HG03045 (cell line): Measurements from ENCODE around the gene TMC5.
"Not testable (repeated sequence)": the region's sequence is repeated elsewhere in the genome, so short reads cannot be mapped to it uniquely, and the experiment has no call there.

Experiments
- ATAC-seq: cut with Tn5 transposase; IDR thresholded peaks from one replicate; pipeline ENCODE4 v1.9.1; 2021; ENCODE audit warnings: mild to moderate bottlenecking, moderate library complexity; ENCODE audit not compliant: unreplicated experiment

TMC5 gene, protein sequence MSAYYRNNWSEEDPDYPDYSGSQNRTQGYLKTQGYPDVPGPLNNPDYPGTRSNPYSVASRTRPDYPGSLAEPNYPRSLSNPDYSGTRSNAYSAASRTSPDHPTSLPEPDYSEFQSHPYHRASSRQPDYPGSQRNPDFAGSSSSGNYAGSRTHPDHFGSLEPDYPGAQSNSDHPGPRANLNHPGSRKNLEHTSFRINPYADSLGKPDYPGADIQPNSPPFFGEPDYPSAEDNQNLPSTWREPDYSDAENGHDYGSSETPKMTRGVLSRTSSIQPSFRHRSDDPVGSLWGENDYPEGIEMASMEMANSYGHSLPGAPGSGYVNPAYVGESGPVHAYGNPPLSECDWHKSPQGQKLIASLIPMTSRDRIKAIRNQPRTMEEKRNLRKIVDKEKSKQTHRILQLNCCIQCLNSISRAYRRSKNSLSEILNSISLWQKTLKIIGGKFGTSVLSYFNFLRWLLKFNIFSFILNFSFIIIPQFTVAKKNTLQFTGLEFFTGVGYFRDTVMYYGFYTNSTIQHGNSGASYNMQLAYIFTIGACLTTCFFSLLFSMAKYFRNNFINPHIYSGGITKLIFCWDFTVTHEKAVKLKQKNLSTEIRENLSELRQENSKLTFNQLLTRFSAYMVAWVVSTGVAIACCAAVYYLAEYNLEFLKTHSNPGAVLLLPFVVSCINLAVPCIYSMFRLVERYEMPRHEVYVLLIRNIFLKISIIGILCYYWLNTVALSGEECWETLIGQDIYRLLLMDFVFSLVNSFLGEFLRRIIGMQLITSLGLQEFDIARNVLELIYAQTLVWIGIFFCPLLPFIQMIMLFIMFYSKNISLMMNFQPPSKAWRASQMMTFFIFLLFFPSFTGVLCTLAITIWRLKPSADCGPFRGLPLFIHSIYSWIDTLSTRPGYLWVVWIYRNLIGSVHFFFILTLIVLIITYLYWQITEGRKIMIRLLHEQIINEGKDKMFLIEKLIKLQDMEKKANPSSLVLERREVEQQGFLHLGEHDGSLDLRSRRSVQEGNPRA

DNA sequence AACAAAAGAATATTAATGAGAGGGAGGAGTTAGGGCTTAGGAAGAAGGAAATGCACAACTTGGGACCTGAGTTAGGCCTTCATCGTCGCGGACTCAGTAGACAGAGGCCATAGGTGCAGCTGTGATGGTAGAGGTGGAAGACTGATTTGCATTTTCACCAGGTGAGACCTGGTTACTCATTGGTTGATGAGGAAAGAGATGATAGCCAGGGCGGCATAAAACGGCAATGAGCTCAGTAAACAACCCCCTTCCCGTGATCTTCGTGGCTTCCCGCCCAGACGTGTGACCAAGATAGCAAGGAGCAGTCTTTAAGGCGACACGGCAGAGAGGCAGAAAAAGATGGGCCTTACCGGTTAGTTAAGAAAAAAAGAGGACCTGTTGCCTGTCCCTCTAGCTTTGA lies at the start of gene TMC5:
Gene TMC5 (plus strand): TSS at position 244 of the 400 bp plus-strand sequence. CDS start 22,156 bp downstream, outside the sequence.
- ATAC-seq = no peak

GRCh38 chr16:19372541-19372940 lies 45.1 kb upstream of the TMC5 start:
- not testable (repeated sequence) for ATAC-seq

- ATAC-seq = no peak
Measured at GRCh38 chr16:19374402-19374801, 43.3 kb upstream of the TMC5 start.

GRCh38 chr16:19375561-19376158 lies 42.0 kb upstream of the TMC5 start:
- ATAC-seq = no peak

GRCh38 chr16:19377864-19378263 lies 39.8 kb upstream of the TMC5 start:
- no peak for ATAC-seq

DNA sequence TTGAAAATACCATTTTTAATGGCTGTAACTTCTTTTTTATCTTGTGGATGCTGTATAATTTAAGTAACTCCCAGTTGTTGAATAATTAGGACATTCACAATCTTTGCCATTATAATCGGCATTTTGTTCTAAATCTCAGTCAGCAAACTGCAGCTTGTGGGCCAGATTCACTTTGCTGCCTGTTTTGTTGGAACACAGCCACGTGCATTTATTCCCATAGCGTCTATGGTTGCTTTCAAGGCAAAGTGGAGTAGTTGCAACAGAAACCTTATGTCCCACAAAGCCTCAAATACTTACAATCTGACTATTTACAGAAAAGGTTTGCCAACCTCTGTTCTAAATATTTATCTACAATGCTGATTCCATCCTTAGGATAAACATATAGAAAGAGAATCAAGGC lies 39.2 kb upstream of the TMC5 start:
- no peak for ATAC-seq

GRCh38 chr16:19379838-19380237 lies 37.8 kb upstream of the TMC5 start:
- ATAC-seq = no peak

DNA sequence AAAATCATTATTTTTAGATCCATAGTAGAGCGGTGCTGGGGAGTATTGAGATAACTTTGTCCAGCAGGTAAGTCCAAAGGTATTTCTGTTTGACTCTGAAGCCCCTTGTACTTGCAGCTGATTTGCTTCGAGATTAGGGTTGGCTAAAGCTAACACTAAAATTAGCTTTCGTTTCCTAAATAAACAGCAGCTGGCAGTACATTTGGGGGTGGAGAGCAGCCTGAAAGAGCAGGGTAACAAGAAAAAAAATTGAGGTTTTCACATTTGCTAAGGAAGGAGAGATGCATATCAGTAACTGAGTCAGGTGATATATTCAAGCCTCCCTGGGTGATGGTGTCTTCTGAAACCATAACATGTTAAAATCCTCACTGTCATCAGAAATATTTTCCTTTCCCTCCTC lies 37.4 kb upstream of the TMC5 start:
- no peak for ATAC-seq

DNA sequence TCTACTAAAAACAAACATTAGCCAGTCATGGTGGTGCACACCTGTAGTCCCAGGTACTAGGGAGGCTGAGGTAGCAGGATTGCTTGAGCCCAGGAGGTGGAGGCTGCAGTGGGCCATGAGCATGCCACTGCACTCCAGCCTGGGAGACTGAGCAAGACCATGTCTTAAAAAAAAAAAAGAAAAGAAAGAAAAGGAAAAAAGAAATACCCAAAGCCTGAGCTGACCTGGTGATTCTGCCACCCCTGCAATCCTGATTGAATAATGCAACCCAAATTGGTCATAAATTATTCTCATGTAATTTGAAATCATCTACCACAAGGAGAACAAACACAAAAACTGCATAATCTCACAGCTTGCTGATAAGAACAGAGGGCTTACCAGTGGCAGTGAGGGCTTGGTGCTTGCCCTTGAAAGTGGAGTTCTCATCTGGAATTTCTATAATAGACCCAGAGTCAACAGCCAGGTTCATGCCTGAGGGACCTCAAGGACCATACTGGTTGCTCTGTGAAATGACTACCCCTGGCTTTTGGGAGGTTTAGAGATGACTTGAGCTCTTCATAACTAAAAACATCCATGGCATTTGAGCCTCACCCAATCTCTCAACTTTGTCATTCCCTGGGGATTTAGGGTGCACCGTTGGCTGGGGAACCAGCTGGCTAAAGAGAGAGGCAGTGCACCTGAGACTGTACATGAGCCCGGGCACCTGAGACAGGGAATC lies 35.4 kb upstream of the TMC5 start:
- no peak for ATAC-seq

DNA sequence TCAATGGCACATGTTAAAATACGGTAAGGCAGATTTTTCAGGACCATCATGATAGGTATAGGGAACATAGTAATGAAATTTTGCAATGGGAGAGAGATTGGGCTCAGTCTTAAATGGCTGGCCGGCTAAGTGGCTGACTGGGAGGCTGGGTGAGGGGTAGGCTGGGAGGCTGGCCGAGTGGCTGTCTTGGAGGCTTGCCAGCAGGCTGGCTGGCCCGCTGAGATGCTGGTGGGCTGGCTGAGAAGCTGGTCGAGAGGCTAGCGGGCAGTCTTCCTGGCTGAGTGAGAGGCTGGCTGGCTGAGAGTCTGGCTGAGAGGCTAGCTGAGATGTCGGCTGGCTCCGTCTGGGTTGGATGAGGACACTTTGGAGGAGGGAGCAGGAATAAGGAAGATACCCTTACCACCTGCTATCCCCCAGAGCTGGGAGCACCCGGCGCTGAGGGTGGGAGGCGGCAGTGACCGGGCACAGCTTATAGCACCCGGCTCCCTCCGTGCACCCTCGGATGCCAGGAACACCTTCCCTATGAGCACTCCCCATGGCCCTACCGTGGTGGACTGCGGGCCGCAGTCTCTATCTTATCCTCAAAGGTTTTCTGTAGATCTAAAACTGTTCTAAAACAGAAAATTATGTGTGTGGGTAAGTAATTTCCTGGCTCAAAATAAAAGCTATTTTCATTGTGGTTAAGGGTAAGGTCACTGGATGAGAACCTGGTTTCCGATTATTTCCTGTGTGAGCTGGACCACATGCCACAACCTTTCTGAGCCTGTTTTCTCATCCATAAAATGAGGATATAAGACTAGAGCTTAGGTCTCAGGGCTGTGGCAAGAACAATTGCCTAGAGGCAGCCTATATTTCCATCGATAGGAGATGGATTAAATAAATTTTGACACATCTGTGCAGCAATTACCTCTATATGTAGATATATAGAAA lies 34.5 kb upstream of the TMC5 start:
- ATAC-seq = no peak

DNA sequence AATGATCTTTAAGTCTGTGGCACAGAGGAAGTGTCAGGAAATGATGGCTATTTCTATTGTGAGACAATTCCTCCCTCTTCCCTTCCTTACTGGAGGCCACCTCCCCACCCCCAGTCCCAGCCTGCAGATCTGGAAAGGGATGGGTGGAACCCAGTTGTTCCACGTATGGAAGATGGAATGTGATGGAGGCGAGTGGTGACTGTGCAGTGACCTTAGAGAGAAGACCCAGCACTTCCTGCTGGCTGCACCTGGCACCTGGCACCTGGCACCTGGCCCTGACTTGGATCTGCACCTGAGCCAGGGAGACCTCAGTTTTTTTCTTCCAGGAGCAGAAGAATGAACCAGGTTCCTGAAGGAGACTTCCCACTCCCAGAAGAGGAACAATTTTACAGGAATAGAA lies 33.0 kb upstream of the TMC5 start:
- no peak for ATAC-seq

DNA sequence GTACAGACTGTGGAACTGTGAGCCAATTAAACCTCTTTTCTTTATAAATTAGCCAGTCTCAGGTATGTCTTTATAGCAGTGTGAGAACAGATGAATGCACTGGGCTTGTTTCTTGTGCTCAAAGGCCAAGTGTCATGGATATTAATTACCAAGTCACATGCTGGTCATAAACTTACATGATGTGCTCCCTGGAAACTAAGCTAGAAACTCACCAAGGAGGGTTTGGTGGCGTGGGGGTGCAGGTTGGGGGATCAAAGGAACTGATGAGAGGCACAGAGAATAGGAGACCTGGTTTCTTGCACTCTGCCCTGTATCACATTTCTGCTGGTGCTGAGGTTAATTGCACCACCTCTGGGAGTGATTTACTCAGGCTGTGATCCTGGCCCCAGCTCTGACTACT lies 31.2 kb upstream of the TMC5 start:
- no peak for ATAC-seq

GRCh38 chr16:19389246-19389645 lies 28.4 kb upstream of the TMC5 start:
- ATAC-seq = no peak

DNA sequence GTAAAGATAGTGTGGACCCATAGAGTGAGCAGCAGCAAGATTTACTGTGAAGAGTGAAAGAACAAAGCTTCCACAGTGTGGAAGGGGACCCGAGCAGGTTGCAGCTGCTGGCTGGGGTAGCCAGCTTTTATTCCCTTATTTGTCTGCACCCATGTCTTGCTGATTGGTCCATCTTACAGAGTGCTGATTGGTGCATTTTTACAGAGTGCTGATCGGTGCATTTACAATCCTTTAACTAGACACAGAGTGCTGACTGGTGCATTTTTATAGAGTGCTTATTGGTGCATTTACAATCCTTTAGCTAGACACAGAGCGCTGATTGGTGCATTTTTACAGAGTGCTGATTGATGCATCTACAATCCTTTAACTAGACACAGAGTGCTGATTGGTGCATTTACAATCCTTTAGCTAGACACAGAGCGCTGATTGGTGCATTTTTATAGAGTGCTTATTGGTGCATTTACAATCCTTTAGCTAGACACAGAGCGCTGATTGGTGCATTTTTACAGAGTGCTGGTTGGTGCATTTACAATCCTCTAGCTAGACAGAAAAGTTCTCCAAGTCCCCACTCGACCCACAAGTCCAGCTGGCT lies 26.4 kb upstream of the TMC5 start:
- ATAC-seq = not testable (repeated sequence)

DNA sequence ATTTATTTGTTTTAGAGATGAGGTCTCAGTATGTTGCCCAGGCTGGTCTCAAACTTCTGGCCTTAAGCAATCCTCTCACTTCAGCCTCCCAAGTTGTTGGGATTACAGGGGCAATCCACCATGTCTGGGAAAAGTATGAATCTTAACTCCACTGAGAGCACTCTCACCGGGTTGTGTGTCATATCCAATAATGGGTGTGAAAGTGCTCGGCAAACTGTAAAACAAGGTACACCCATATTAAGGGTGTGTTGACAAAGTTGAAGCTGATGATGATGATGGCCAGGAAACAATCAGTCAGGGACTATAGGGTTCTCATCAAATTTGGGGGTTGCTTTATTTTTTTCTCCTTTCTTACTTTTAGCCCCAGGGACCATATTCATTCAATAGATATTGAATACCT lies 25.3 kb upstream of the TMC5 start:
- ATAC-seq = no peak

- ATAC-seq = no peak
Measured at GRCh38 chr16:19393226-19394111, 24.2 kb upstream of the TMC5 start.

DNA sequence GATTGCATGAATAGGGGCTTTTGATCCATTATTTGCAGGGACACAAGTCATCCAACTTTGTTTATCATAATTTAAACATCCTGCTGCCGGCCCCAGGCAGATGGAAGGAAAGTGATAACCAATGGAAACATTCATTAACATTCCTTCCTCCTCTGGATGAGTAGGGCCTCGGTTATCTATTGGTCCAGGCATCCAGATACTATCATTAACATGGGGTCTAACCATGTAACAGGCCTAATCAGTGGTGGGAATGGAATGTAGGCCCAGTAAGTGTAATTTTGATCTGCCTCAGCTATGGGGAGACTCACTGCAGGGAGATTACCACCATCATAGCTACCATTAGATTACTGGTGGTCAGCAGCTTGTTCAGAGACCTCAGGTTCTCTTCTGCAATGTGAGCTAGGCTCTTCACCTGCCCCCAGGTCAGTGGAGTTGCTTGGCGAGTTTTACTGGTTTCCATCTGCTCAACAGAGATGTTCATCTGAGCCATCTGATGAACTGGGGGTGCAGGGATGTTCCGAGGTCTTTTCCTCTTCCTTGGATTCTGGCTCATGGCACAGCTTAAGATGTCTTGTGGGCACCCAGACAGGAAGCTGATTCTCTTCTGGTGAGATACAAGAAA lies 21.9 kb upstream of the TMC5 start:
- not testable (repeated sequence) for ATAC-seq

- no peak for ATAC-seq
Measured at GRCh38 chr16:19396555-19397011, 21.1 kb upstream of the TMC5 start.
